Measurements from ENCODE around the gene SSH3.

GRCh38 chr11:67310246-67311050, 7.1 kb downstream of the SSH3 start:
- TF ChIP-seq POLR2A (IDR thresholded peaks at IDR 0.05) (no peak), CTCF (IDR thresholded peaks at IDR 0.05) (no peak)
